Hematopoietic multipotent progenitor cell (in vitro differentiated cells): ENCODE data around the gene RAB12. TPM values are rescaled to one million over a fixed set of nuclear protein-coding genes. Genes with fewer than 3 reads are reported as not detected.

Experiments used
- DNase-seq, 3 donors: peaks; one replicate each; pipeline ENCODE4 v3.0.0-alpha.2; 2011 to 2015; ENCODE audit warnings: low read depth in 2 of 3, low spot score in 2 of 3
- total RNA-seq: library from RNA; depleted of rRNA; stranded (reverse); fragments of >200 nt; gene quantifications from one replicate; pipeline ENCODE4 v1.2.3, GENCODE V29; 2012

RAB12 gene
- total RNA-seq, 1 donor: 4.8 TPM

GRCh38 chr18:8681196-8681595 is 72.0 kb downstream of the RAB12 start:
- no peak for DNase-seq

- no peak for DNase-seq
Observed at GRCh38 chr18:8684577-8684976, 75.3 kb downstream of the RAB12 start.

- DNase-seq: no peak
Observed at GRCh38 chr18:8685141-8685913, 76.1 kb downstream of the RAB12 start.

DNA sequence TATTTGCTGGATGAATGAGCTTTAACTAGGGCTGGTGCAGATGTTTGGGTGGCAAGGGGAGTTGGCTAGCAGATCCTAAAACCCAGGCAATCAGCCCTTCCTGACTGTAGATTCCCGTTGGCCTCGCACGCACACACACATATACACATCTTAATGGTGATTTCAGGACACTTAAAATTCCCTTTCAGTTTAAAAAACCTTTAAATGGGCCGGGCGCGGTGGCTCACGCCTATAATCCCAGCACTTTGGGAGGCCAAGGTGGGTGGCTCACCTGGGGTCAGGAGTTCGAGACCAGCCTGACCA is 76.6 kb downstream of the RAB12 start:
- no peak for DNase-seq

- DNase-seq: no peak
Observed at GRCh38 chr18:8686611-8687010, 77.4 kb downstream of the RAB12 start.

- DNase-seq: no peak
Observed at GRCh38 chr18:8688216-8688800, 79.1 kb downstream of the RAB12 start.

DNA sequence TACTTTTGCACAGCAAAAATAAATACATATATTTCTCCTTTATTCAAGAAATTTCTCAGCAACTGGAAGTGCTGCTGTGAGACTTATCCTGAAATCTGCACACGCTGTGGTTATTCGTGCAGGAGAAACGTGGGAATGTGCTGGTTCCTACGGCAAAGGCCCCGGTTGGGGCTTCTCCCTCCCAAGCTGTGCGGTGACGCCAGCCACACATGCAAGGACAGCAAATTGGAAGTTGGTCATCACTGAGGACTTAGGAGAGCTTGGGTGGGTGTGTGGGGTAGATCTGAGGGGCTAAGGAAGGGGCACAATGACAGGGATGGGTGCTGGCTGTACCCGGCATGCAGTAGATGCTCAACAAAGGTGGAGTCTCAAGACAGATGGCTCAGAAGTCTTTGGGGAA is 79.6 kb downstream of the RAB12 start:
- DNase-seq: no peak

Other genes with a start within 250 kb of the RAB12 start
- gene MTCL1, start 96.1 kb downstream of the RAB12 start, total RNA-seq: 1.9 TPM